ENCODE data around the gene FSD1L.
"Not testable (repeated sequence)": the region's sequence is repeated elsewhere in the genome, so short reads cannot be mapped to it uniquely, and the experiment has no call there.

The FSD1L gene

GRCh38 chr9:105554042-105554441 is 106.2 kb downstream of the FSD1L start:
- DNase-seq (ENCODE audit: low read depth in 2 of 3, low spot score in 2 of 3), result no peak

- peak; percentile 55 to 64 (median 58) for DNase-seq (ENCODE audit: low read depth in 2 of 3, low spot score in 2 of 3)
These were observed 110.2 kb downstream of the FSD1L start, which contains the start of gene FKTN for GRCh38 chr9:105557804-105558610. FKTN (plus strand) TSS chr9:105558131; CDS start chr9:105575033, 16,902 bp downstream.

GRCh38 chr9:105572455-105572854 is 124.6 kb downstream of the FSD1L start:
- DNase-seq (ENCODE audit: low read depth in 2 of 3, low spot score in 2 of 3), result no peak

- DNase-seq (ENCODE audit: low read depth in 2 of 3, low spot score in 2 of 3), result not testable (repeated sequence)
These were observed 132.1 kb downstream of the FSD1L start for GRCh38 chr9:105579952-105580351.

GRCh38 chr9:105581550-105581949 is 133.7 kb downstream of the FSD1L start:
- DNase-seq (ENCODE audit: low read depth in 2 of 3, low spot score in 2 of 3), result not testable (repeated sequence)

GRCh38 chr9:105593145-105593544 is 145.3 kb downstream of the FSD1L start:
- DNase-seq (ENCODE audit: low read depth in 2 of 3, low spot score in 2 of 3), result no peak

Data from activated CD8-positive, alpha-beta memory T cell treated with anti-CD3 and anti-CD28 coated beads for 48 hours (primary cell).